PC-9 (cell line): Measurements from ENCODE around the gene PRKCB. TPM values are rescaled to one million over a fixed set of nuclear protein-coding genes. Genes with fewer than 3 reads are reported as not detected.

Experiments used
- BruUV-seq: library from RNA; stranded (reverse); fragments of 400-500 nt; replicated peaks from 2 replicates; lab custom pipeline; 2021; lab: Mats Ljungman, UMichigan
- CTCF ChIA-PET: fragments of 300-600 bp; sonication (Branson Sonifier 250); formaldehyde crosslinking; loops from one replicate; lab custom pipeline; 2022; ENCODE audit warnings: antibody characterized with exemption; lab: Charles Lee
- POLR2A ChIA-PET: fragments of 300-600 bp; sonication (Branson Sonifier 250); formaldehyde crosslinking; loops from one replicate; lab custom pipeline; 2022; ENCODE audit warnings: antibody characterized with exemption; ENCODE audit not compliant: unreplicated experiment; lab: Charles Lee
- DNase-seq, 2 experiments: peaks; one replicate each; pipeline versions ENCODE4 v3.0.0 to v3.0.0-alpha.2; 2015 to 2022; ENCODE audit warnings: mixed read lengths in 1 of 2
- H2AFZ ChIP-seq: fragments of 200-600 bp; sonication (generic); 2 replicates; pipeline ENCODE4 v1.8.1; 2017; ENCODE audit warnings: antibody characterized with exemption
- H3F3A ChIP-seq: fragments of 200-600 bp; sonication (generic); 2 replicates; pipeline ENCODE4 v1.8.1; 2017; ENCODE audit warnings: antibody characterized with exemption, mild to moderate bottlenecking, low read depth; ENCODE audit not compliant: insufficient read depth
- H3K27ac ChIP-seq: fragments of 200-600 bp; sonication (generic); 2 replicates; pipeline ENCODE4 v1.6.1; 2016; ENCODE audit warnings: mixed run types
- H3K27me3 ChIP-seq: fragments of 200-600 bp; sonication (generic); 2 replicates; pipeline ENCODE4 v1.6.1; 2016; ENCODE audit warnings: low read depth, mixed run types; ENCODE audit not compliant: insufficient read depth
- H3K36me3 ChIP-seq: fragments of 200-600 bp; sonication (generic); 2 replicates; pipeline ENCODE4 v1.6.1; 2016; ENCODE audit warnings: low read depth, mixed run types
- H3K4me1 ChIP-seq: fragments of 200-600 bp; sonication (generic); replicated peaks from 2 replicates; pipeline ENCODE4 v1.6.1; 2016; ENCODE audit warnings: mixed run types; ENCODE audit not compliant: insufficient read depth
- H3K4me2 ChIP-seq: fragments of 200-600 bp; sonication (generic); 2 replicates; pipeline ENCODE4 v1.6.1; 2017; ENCODE audit warnings: mixed run types
- H3K4me3 ChIP-seq: fragments of 200-600 bp; sonication (generic); 2 replicates; pipeline ENCODE4 v1.6.1; 2016; ENCODE audit warnings: mixed run types
- H3K79me2 ChIP-seq: fragments of 200-600 bp; sonication (generic); 2 replicates; pipeline ENCODE4 v1.6.1; 2017; ENCODE audit warnings: low read depth, mixed run types
- H3K9me2 ChIP-seq: fragments of 200-600 bp; sonication (generic); 2 replicates; pipeline ENCODE4 v1.8.1; 2017; ENCODE audit warnings: mild to moderate bottlenecking; ENCODE audit not compliant: insufficient read depth
- H3K9me3 ChIP-seq: fragments of 200-600 bp; sonication (generic); 2 replicates; pipeline ENCODE4 v1.8.1; 2016; ENCODE audit warnings: low read depth; ENCODE audit not compliant: insufficient read depth
- H4K20me1 ChIP-seq: fragments of 200-600 bp; sonication (generic); 2 replicates; pipeline ENCODE4 v1.8.1; 2017; ENCODE audit not compliant: insufficient read depth
- EZH2 ChIP-seq: fragments of 200-600 bp; sonication (generic); IDR thresholded peaks from 2 replicates; pipeline ENCODE4 v1.8.0; 2017; ENCODE audit warnings: antibody characterized with exemption, low read depth
- intact Hi-C: fragments of 100-400 bp; cut with micrococcal nuclease; formaldehyde crosslinking; loops from one replicate; pipeline ENCODE4 v1.10.0; 2022; ENCODE audit not compliant: unreplicated experiment
- total RNA-seq: library from RNA; stranded (reverse); gene quantifications from 2 replicates; pipeline ENCODE4 v1.2.3, GENCODE V29; 2021
- TF ChIP-seq, protein P1 (sequence below): fragments of 200-600 bp; sonication (generic); conservative IDR thresholded peaks from 2 replicates; pipeline ENCODE4 v1.6.1; 2017; ENCODE audit warnings: mixed run types, antibody characterized with exemption, mild to moderate bottlenecking, moderate library complexity

Gene PRKCB
- total RNA-seq, 1 experiment from 2014 or later = not detected

- H4K20me1 ChIP-seq = no peaks in the 10 kb centered on the region; the same call in 1 of the 2 replicates
Measured at GRCh38 chr16:24130494-24131085, 294.8 kb downstream of the PRKCB start.

DNA sequence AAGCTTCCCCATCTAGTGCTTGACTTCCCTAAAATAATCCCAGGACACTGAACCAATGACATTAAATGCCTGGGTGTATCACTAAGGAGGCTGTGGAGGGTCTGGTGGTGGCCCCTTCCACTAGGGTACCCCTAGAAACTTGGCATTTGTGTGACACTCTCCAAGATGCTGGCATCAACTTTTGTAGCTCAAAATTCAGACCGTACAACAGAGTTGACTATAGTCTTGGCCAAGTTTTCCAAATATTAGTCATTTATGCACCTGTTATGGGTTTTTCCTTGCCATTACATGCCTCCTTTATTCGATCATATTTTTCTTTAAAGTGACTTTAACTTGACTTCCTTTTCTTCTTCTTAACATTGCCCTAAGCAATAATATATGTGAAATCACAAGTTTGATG is 295.5 kb downstream of the PRKCB start:
- Histone ChIP-seq H3K27me3 (peaks cover 29% of the 10 kb centered on the region), H2AFZ (no peak overlapping the region), H3F3A (no peaks in the 10 kb centered on the region), H4K20me1 (no peaks in the 10 kb centered on the region; the same call in 1 of the 2 replicates), H3K36me3 (no peaks in the 10 kb centered on the region), H3K9me2 (no peaks in the 10 kb centered on the region), H3K4me3 (no peak overlapping the region), H3K9me3 (no peaks in the 10 kb centered on the region), H3K27ac (no peak overlapping the region), H3K4me1 (no peaks in the 10 kb centered on the region), H3K4me2 (no peak overlapping the region), H3K79me2 (no peaks in the 10 kb centered on the region)
- CTCF ChIA-PET = no interaction called here
- BruUV-seq = no TSS peak
- intact Hi-C loops = no loop called here
- no peak for DNase-seq
- POLR2A ChIA-PET = no interaction called here
- no peak for TF ChIP-seq EZH2
- TF ChIP-seq, protein P1, sequence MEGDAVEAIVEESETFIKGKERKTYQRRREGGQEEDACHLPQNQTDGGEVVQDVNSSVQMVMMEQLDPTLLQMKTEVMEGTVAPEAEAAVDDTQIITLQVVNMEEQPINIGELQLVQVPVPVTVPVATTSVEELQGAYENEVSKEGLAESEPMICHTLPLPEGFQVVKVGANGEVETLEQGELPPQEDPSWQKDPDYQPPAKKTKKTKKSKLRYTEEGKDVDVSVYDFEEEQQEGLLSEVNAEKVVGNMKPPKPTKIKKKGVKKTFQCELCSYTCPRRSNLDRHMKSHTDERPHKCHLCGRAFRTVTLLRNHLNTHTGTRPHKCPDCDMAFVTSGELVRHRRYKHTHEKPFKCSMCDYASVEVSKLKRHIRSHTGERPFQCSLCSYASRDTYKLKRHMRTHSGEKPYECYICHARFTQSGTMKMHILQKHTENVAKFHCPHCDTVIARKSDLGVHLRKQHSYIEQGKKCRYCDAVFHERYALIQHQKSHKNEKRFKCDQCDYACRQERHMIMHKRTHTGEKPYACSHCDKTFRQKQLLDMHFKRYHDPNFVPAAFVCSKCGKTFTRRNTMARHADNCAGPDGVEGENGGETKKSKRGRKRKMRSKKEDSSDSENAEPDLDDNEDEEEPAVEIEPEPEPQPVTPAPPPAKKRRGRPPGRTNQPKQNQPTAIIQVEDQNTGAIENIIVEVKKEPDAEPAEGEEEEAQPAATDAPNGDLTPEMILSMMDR = no peak

More at GRCh38 chr16:24130494-24131085, 294.8 kb downstream of the PRKCB start:
- Histone ChIP-seq H2AFZ (no peak overlapping the region), H3K9me2 (no peaks in the 10 kb centered on the region), H3K9me3 (no peaks in the 10 kb centered on the region), H3K79me2 (no peaks in the 10 kb centered on the region), H3K4me3 (no peak overlapping the region), H3K4me1 (no peaks in the 10 kb centered on the region), H3K4me2 (no peak overlapping the region), H3K27me3 (peaks cover 31% of the 10 kb centered on the region), H3F3A (no peaks in the 10 kb centered on the region), H3K36me3 (no peaks in the 10 kb centered on the region), H3K27ac (no peak overlapping the region)
- POLR2A ChIA-PET = no interaction called here
- CTCF ChIA-PET = no interaction called here
- no TSS peak for BruUV-seq
- intact Hi-C loops = no loop called here
- no peak for TF ChIP-seq EZH2
- DNase-seq = no peak

GRCh38 chr16:24132048-24132796 is 296.4 kb downstream of the PRKCB start:
- no peaks in the 10 kb centered on the region for H3K36me3 ChIP-seq
- H2AFZ ChIP-seq = no peak overlapping the region
- no peaks in the 10 kb centered on the region; the same call in 1 of the 2 replicates for H4K20me1 ChIP-seq
- no peak overlapping the region for H3K27ac ChIP-seq
- intact Hi-C loops = no loop called here
- no peak overlapping the region for H3K4me2 ChIP-seq
- BruUV-seq = no TSS peak
- no peak for DNase-seq
- peaks cover 31% of the 10 kb centered on the region for H3K27me3 ChIP-seq
- H3K79me2 ChIP-seq = no peaks in the 10 kb centered on the region
- no peaks in the 10 kb centered on the region for H3K4me1 ChIP-seq
- no peak overlapping the region for H3K4me3 ChIP-seq
- H3F3A ChIP-seq = no peaks in the 10 kb centered on the region
- POLR2A ChIA-PET = no interaction called here
- CTCF ChIA-PET = interaction anchor here (0.6 kb wide), 1 partner anchor 750 kb away, joined by 5 read pairs; no protein-coding TSS in a partner anchor
- no peaks in the 10 kb centered on the region for H3K9me3 ChIP-seq
- TF ChIP-seq, protein P1 = no peak
- TF ChIP-seq EZH2 = no peak
- H3K9me2 ChIP-seq = no peaks in the 10 kb centered on the region
